Stimulated activated CD8-positive, alpha-beta memory T cell treated with anti-CD3 and anti-CD28 coated beads, Interleukin-12 subunit alpha, Interleukin-12 subunit beta, amount 100 ng/mL, for 24 hours (primary cell): ENCODE results near the gene PELI3.
"Not testable (repeated sequence)": the region's sequence is repeated elsewhere in the genome, so short reads cannot be mapped to it uniquely, and the experiment has no call there.

Source experiments
- DNase-seq: peaks from one replicate; pipeline ENCODE4 v3.0.0-alpha.2; 2020; ENCODE audit errors: extremely low read depth

Gene PELI3

DNA sequence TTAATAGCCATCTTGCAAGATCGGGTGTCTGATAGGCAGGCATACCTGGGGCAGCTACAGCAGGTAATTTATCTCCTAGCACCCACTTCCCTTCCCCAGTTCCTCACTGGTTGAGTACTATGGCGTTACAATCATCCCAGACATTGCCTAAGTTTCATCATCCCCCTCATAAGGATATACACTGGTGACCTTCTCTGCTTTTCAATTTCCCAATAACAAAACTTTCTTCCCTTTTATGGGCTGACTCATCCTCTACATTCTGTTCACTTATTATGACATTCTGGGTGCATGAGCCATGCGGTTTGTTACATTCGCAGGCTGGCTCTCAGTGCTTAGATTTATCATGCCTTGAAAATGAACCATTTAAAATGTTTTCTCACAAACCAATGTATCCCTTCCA, 23.1 kb upstream of the PELI3 start:
- no peak for DNase-seq

GRCh38 chr11:66447012-66447411, 19.7 kb upstream of the PELI3 start:
- DNase-seq: no peak

GRCh38 chr11:66448523-66448922, 18.2 kb upstream of the PELI3 start:
- DNase-seq: no peak

DNA sequence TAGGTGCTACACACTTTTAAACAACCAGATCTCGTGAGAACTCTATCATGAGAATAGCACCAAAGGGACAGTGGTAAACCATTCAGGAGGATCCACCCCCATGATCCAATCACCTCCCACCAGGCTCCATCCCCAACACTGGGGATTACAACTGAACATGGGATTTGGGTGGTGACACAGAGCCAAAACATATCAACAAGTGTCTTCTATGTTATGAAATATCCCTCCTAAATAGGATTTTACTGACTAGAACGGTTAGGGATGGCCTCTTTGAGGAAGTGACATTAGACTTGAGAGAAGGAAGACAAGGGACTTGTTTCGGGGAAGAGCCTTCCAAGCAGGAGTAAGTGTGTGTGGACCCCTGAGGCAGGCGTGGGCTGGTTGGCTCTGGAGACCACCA, 16.1 kb upstream of the PELI3 start:
- DNase-seq: no peak

- no peak for DNase-seq
Measured at GRCh38 chr11:66451663-66452062, 15.0 kb upstream of the PELI3 start.

GRCh38 chr11:66454247-66454646, 12.5 kb upstream of the PELI3 start:
- DNase-seq: no peak

- DNase-seq: no peak
Measured at GRCh38 chr11:66454828-66455227, 11.9 kb upstream of the PELI3 start.

GRCh38 chr11:66457826-66458225, 8.9 kb upstream of the PELI3 start:
- no peak for DNase-seq

GRCh38 chr11:66459138-66459778, 7.4 kb upstream of the PELI3 start:
- no peak for DNase-seq

DNA sequence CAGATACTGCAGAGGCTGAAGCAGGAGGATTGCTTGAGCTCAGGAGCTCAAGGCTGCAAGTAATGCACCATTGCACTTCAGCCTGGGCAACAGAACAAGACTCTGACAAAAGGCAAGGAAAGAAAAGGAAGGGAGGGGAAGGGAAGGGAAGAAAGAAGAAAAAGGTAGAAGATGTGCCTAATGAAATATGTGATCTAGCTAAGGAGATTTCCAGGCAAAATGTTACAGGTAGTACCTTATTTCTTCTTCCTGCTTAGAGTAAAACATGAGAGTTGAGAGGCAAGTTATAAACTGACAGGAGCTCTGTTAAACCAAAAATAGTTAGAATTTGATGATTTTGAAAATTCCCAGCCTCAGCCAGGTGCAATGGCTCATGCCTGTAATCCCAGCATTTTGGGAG, 4.7 kb upstream of the PELI3 start:
- no peak for DNase-seq

DNA sequence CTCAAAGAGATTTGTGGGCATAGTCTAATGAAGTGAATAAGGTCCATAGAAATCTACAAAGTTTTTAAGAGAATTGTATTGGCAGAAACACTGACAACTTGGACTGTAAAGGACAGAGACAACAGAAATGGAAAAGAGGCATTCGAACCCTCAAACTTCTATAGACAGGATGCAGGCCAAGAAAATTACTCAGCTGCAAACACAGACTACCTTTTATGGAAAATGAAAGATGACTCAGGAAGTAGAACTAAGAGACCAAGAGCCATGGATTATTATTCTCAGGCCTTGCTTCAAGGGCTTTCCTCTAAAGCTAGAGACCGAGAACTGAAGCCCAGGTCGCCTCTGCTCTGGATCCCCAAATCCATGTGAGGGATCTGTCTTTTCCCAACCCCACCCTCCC, 3.8 kb upstream of the PELI3 start:
- no peak for DNase-seq

GRCh38 chr11:66464116-66464515, 2.6 kb upstream of the PELI3 start:
- not testable (repeated sequence) for DNase-seq

DNA sequence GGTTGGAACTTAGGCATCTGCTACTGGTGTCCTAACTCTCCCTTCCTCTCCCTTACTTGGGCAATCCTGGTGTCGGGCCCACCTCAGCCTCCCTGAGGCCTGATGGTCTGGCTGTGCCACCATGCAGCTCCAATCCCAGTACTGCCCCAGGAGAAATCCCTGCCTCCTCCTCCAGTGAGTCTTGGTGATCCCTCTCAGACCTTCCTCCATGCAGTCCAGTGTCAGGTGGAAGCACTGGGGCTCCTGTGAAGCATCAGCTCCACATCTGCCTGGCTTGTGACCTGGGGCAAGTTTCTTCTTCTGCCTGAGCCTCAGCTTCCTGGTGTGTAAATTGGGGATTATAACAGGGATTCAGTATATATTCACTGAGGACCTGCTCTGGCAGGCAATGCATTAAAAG, 1.8 kb upstream of the PELI3 start:
- DNase-seq: no peak

- no peak for DNase-seq
Measured at GRCh38 chr11:66465373-66466224, 1.1 kb upstream of the PELI3 start.

DNA sequence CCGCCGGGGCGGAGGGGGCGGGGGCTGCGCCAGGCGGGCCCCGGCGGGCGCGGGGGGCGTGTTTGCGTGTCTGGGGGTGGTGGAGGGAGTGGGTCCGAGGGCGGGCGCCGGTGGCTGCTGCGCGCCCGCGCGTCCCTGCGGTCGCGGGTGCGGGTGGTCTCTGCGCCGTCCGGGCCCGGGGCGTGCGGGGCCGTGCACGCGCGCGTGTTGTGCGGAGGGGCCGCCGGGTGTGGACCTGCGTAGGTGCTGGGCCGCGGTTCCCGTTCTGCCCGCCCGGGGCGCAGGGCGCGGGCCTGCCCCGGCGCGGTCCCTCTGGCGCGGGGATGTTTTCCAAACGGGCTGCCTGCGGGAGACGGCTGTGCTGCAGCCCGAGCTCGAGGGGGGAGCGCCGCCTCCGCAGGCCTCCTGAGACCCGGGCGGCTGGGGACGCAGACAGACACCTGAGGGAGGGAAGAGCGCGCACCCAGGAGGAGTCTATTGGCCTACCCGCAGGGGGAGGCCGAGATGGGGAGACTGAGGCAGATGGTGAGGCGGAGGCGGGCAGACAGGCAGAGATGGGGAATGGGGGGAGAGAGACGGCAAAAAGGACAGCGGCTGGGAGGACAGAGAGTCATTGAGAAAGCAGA, 442 bp downstream of the PELI3 start:
- no peak for DNase-seq

- no peak for DNase-seq
Measured at GRCh38 chr11:66467756-66468155, 1.1 kb downstream of the PELI3 start.

GRCh38 chr11:66468691-66469090, 2.0 kb downstream of the PELI3 start:
- no peak for DNase-seq

DNA sequence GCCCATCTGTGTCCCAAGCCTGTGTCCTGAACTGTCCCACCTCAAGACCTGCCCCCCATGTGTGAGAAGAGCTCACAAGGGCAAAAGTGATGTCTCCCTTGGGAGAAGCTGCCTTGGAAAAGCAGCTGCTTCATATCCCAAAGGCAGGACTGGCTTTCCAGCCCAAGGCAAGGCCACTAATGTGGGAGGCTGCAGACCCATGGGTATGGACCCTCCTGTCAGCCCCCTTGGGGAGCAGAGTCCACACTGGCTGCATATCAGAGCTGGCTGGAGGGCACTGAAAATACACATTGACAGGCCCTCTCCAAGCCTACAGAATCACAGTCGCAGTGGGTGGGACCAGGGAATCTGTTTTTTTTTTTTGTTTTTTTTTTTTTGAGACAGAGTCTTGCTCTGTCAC, 2.7 kb downstream of the PELI3 start:
- no peak for DNase-seq

GRCh38 chr11:66470015-66470414, 3.3 kb downstream of the PELI3 start:
- DNase-seq: no peak

- no peak for DNase-seq
Measured at GRCh38 chr11:66471142-66471541, 4.4 kb downstream of the PELI3 start.

DNA sequence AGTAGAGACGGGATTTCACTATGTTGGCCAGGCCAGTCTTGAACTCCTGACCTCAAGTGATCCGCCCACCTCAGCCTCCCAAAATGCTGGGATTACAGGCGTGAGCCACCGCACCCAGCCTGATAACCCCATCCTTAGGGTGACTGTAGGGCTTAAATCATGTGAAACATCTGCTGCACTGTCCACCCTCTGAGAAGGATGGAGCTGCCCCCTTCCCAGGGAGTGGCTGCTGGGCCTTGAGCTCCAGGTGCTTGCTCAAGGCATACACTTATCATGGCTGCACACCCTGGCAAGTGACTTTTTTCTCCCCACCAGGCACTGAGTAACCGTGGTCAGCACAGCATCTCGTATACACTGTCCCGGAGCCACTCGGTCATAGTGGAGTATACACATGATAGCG, 5.3 kb downstream of the PELI3 start:
- no peak for DNase-seq

DNA sequence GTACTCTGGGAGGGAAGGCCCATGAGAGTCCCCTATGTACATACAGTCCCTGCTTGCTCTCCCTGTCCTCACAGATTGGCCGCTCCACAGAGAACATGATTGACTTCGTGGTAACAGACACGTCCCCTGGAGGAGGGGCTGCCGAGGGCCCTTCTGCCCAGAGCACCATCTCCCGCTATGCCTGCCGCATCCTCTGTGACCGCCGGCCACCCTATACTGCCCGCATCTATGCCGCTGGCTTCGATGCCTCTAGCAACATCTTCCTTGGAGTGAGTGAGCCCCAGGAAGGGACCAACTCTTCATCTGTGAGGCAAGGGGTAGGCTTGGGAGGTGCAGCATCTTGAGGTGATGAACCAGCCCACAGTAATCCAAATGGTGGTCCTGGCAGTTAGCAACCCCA, 6.5 kb downstream of the PELI3 start:
- no peak for DNase-seq
